Vagina (tissue), 2 donors: ENCODE results near the gene CACNA1C. TPM values are rescaled to one million over a fixed set of nuclear protein-coding genes. Genes with fewer than 3 reads are reported as not detected.

Source experiments
- DNase-seq, 2 donors: peaks; one replicate each; pipeline ENCODE4 v3.0.0-alpha.2; 2017; ENCODE audit errors: extremely low spot score in 2 of 2
- H3K27ac ChIP-seq: fragments of 200-600 bp; sonication (generic); one replicate; pipeline ENCODE4 v1.5.1; 2019
- H3K27me3 ChIP-seq: fragments of 200-600 bp; sonication (generic); one replicate; pipeline ENCODE4 v1.5.1; 2019
- H3K36me3 ChIP-seq, 2 donors: fragments of 200-600 bp; sonication (generic); one replicate each; pipeline ENCODE4 v1.5.1; 2017 to 2019
- H3K4me1 ChIP-seq: fragments of 200-600 bp; sonication (generic); one replicate; pipeline ENCODE4 v1.5.1; 2019
- H3K4me3 ChIP-seq, 2 donors: fragments of 200-600 bp; sonication (generic); 1 replicate in 1 of 2; 2 replicates in 1 of 2; pipeline ENCODE4 v1.5.1; 2016 to 2019
- H3K9me3 ChIP-seq: fragments of 200-600 bp; sonication (generic); one replicate; pipeline ENCODE4 v1.5.1; 2019
- POLR2A ChIP-seq, 2 donors: fragments of 450-650 bp; IDR thresholded peaks; one replicate each; pipeline ENCODE4 v1.6.1; 2017; ENCODE audit warnings: antibody characterized with exemption in 2 of 2, mild to moderate bottlenecking in 2 of 2, moderate library complexity in 2 of 2
- POLR2AphosphoS5 ChIP-seq, 2 donors: sonication (generic); formaldehyde crosslinking; IDR thresholded peaks; one replicate each; pipeline ENCODE4 v1.9.0; 2017; ENCODE audit warnings: antibody characterized with exemption in 2 of 2, mild to moderate bottlenecking in 2 of 2, low read depth in 1 of 2; ENCODE audit not compliant: insufficient read depth in 1 of 2
- intact Hi-C: fragments of 100-400 bp; cut with DNase I; formaldehyde crosslinking; loops from one replicate; pipeline ENCODE4 v1.15.1; 2023
- total RNA-seq: library from RNA; depleted of rRNA; stranded (reverse); fragments of >200 nt; gene quantifications from one replicate; pipeline ENCODE4 v1.2.3, GENCODE V29; 2016
- TF ChIP-seq, protein P1 (sequence below), 3 experiments: fragments of 450-650 bp in 2 of 3; fragments of 200-600 bp in 1 of 3; sonication (generic) in 1 of 3; IDR thresholded peaks; one replicate each; pipeline ENCODE4 v1.5.1; 2017 to 2019; ENCODE audit warnings: antibody characterized with exemption in 3 of 3, mild to moderate bottlenecking in 2 of 3, moderate library complexity in 2 of 3

Gene CACNA1C
- total RNA-seq, 1 donor from 2014 or later = 9.8 TPM

DNA sequence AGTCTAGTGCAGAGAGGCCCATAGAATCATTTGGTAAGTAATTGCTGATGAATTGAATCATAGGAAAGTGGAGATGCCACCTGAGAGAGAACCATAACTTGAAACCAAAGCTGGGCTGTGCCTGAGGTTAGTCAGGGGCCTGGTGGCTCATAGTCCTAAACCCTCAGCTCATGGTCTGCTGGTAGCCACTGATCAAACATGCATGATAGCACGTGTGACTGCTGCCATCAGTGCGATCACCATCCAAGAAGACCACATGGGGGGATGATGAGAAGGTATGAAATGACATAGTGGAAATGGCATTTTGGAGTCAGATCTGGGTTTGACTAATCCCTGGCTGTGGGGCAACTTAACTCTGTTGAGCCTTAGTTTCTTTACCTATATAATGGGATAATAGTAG is 190.5 kb downstream of the CACNA1C start:
- H3K4me3 ChIP-seq = no peak overlapping the region
- no peaks in the 10 kb centered on the region for H3K9me3 ChIP-seq

DNA sequence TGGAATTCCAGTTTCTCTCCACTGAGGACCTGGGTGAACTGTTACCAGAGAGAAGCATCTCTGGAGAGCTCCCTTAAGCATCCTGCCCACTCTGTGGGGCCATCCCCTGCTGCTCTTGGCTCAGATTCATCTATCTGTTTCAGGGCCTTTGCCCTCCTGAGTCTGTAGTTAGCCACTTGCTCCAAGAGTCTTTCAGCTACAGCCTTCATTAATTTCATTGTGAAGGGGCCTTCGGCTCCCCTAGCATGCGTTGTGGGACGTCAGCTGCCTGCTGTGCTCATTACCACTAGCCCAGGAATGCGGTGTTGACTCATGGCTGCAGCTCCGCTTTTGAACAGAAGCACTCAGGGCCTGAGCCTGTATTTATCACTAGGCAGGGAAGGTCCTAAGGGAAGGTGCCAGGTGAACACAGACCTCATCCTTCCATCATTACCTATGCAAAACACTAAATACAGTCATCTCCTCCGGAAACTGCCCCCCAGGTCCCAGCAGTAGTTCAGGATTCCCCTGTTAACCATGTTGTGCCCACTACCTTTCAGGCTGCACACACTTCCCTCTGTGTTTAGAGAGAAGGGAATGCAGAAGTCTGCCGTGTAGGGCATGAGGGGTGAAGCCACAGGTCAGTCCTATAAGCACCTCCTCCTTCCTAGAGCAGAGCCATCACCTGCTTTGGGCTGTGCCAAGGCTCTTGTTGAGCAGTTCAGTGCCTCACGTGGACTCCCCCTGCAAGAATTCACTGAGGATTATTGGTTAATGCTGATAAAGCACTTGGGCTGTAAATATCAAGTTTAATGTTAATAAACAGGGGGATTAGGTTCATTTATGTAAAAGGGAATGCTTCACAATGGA is 191.4 kb downstream of the CACNA1C start:
- intact Hi-C loops = no loop called here
- peaks cover 4% of the 10 kb centered on the region for H3K4me1 ChIP-seq
- H3K4me3 ChIP-seq = no peak overlapping the region
- peak in 1 of 2 donors; percentile 28 for TF ChIP-seq POLR2AphosphoS5 (IDR thresholded peaks at IDR 0.05; ENCODE audit: insufficient read depth in 1 of 2, low read depth in 1 of 2)
- TF ChIP-seq, protein P1, sequence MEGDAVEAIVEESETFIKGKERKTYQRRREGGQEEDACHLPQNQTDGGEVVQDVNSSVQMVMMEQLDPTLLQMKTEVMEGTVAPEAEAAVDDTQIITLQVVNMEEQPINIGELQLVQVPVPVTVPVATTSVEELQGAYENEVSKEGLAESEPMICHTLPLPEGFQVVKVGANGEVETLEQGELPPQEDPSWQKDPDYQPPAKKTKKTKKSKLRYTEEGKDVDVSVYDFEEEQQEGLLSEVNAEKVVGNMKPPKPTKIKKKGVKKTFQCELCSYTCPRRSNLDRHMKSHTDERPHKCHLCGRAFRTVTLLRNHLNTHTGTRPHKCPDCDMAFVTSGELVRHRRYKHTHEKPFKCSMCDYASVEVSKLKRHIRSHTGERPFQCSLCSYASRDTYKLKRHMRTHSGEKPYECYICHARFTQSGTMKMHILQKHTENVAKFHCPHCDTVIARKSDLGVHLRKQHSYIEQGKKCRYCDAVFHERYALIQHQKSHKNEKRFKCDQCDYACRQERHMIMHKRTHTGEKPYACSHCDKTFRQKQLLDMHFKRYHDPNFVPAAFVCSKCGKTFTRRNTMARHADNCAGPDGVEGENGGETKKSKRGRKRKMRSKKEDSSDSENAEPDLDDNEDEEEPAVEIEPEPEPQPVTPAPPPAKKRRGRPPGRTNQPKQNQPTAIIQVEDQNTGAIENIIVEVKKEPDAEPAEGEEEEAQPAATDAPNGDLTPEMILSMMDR (IDR thresholded peaks at IDR 0.05) = no peak
- H3K9me3 ChIP-seq = no peaks in the 10 kb centered on the region
- H3K27ac ChIP-seq = peak overlapping the region; percentile 49
- no peak for DNase-seq
- H3K36me3 ChIP-seq = no peaks in the 10 kb centered on the region
- no peaks in the 10 kb centered on the region for H3K27me3 ChIP-seq

More for the DNA sequence above, 190.5 kb downstream of the CACNA1C start:
- no peak for TF ChIP-seq POLR2AphosphoS5 (IDR thresholded peaks at IDR 0.05; ENCODE audit: insufficient read depth in 1 of 2, low read depth in 1 of 2)
- TF ChIP-seq, protein P1 (IDR thresholded peaks at IDR 0.05) = no peak
- TF ChIP-seq POLR2A (IDR thresholded peaks at IDR 0.05) = no peak
- peaks cover 4% of the 10 kb centered on the region for H3K4me1 ChIP-seq
- no peaks in the 10 kb centered on the region for H3K36me3 ChIP-seq
- H3K27me3 ChIP-seq = no peaks in the 10 kb centered on the region
- DNase-seq = no peak
- no peak overlapping the region for H3K27ac ChIP-seq
- intact Hi-C loops = no loop called here

DNA sequence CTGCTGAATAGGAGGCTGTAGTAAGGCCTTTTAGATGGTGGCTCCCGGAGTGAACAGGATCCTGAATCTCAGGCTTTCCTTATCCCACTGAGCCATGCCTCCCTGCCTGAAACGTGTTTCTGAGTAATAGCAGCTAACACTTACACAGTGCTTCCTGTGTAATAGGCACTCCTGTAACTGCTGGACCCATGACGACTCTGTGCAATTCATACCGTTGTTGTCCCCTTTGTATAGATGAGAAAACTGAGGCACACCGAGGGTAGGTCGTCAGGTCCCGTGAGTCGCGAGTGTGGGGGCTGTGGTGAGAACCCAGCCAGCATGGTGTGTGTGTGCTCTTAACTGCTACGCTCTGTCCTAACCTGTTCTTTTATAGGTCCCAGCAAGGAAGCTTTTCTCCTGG is 193.6 kb downstream of the CACNA1C start:
- Histone ChIP-seq H3K9me3 (no peaks in the 10 kb centered on the region), H3K27ac (no peak overlapping the region), H3K4me1 (peaks cover 4% of the 10 kb centered on the region), H3K27me3 (no peaks in the 10 kb centered on the region), H3K36me3 (no peaks in the 10 kb centered on the region), H3K4me3 (no peak overlapping the region)
- intact Hi-C loops = no loop called here
- no peak for DNase-seq
- no peak for TF ChIP-seq POLR2A (IDR thresholded peaks at IDR 0.05)
- TF ChIP-seq, protein P1 (IDR thresholded peaks at IDR 0.05) = no peak
- TF ChIP-seq POLR2AphosphoS5 (IDR thresholded peaks at IDR 0.05; ENCODE audit: insufficient read depth in 1 of 2, low read depth in 1 of 2) = no peak

DNA sequence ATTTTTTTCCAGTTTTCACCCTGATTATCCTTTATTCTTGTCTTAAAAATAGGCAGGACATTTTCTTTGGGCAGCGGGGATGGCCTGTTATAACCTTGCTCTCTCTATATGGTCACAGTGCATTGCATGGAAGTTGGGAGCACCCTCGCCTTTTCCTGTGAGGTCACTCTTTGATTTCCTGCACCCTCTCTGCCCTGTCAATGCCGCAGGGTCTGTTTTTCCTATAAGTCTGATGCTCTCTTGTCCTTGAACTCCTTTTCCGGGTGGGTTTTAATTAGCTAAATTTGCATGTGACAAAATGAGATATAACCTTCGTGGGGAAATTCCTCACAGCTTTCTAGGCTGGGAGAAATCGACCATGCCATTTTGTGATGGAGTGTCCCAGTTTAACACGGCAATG is 194.3 kb downstream of the CACNA1C start:
- Histone ChIP-seq H3K27me3 (no peaks in the 10 kb centered on the region), H3K9me3 (no peaks in the 10 kb centered on the region), H3K27ac (no peak overlapping the region), H3K4me3 (no peak overlapping the region), H3K36me3 (no peaks in the 10 kb centered on the region), H3K4me1 (peaks cover 4% of the 10 kb centered on the region)
- intact Hi-C loops = no loop called here
- no peak for DNase-seq
- TF ChIP-seq POLR2AphosphoS5 (IDR thresholded peaks at IDR 0.05; ENCODE audit: insufficient read depth in 1 of 2, low read depth in 1 of 2) = no peak
- TF ChIP-seq, protein P1 (IDR thresholded peaks at IDR 0.05) = no peak
- no peak for TF ChIP-seq POLR2A (IDR thresholded peaks at IDR 0.05)

DNA sequence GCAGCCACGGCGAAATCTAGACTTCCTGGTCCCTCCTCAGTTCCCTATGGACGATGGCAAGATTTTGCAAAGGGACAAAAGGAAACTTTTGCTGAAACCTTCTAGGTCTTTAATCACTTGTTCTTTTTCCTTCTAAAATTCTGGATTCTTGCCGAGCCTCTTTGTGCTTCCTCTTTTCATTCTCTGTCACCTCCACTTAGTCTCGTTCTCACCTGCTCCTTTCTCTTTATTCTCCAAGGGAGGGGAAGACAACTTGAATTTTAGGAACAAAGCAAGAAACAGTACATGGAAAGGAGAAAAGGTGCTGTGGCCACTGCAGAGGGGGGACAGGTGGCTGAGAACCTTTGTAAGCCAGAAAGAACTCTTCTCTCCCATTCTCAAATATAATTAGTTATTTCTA is 194.8 kb downstream of the CACNA1C start:
- no peak for DNase-seq
- no peak for TF ChIP-seq POLR2A (IDR thresholded peaks at IDR 0.05)
- TF ChIP-seq, protein P1 (IDR thresholded peaks at IDR 0.05) = no peak
- no peak for TF ChIP-seq POLR2AphosphoS5 (IDR thresholded peaks at IDR 0.05; ENCODE audit: insufficient read depth in 1 of 2, low read depth in 1 of 2)
- Histone ChIP-seq H3K4me1 (peaks cover 4% of the 10 kb centered on the region), H3K36me3 (no peaks in the 10 kb centered on the region), H3K27me3 (no peaks in the 10 kb centered on the region), H3K4me3 (no peak overlapping the region), H3K27ac (no peak overlapping the region), H3K9me3 (no peaks in the 10 kb centered on the region)
- intact Hi-C loops = no loop called here
